GM12878 (cell line): ENCODE results near the gene APCDD1.

ENCODE experiments used
- CTCF ChIP-seq, 3 experiments: IDR thresholded peaks in 2 of 3; conservative IDR thresholded peaks in 1 of 3; 2 replicates each; pipeline ENCODE4 v1.5.1; 2011; ENCODE audit warnings: low read depth in 3 of 3, low read length in 3 of 3, mild to moderate bottlenecking in 3 of 3, control low read depth in 2 of 3, moderate library complexity in 2 of 3, inconsistent platforms in 1 of 3, mixed read lengths in 1 of 3; ENCODE audit not compliant: control insufficient read depth in 2 of 3, insufficient read depth in 1 of 3; ENCODE audit errors: extremely low read depth in 1 of 3
- FOXK2 ChIP-seq: fragments of 450-650 bp; IDR thresholded peaks from 2 replicates; pipeline ENCODE4 v1.6.1; 2017; ENCODE audit warnings: mild to moderate bottlenecking, moderate library complexity
- FOXM1 ChIP-seq: IDR thresholded peaks from 2 replicates; pipeline ENCODE4 v1.6.1; 2012; ENCODE audit warnings: low read depth, mild to moderate bottlenecking, inconsistent platforms, low read length, moderate library complexity
- HDAC6 ChIP-seq: fragments of 200-600 bp; sonication (generic); IDR thresholded peaks from one replicate; pipeline ENCODE4 v1.8.0; 2017; ENCODE audit warnings: antibody characterized with exemption; ENCODE audit not compliant: unreplicated experiment
- MEF2A ChIP-seq: IDR thresholded peaks from 2 replicates; pipeline ENCODE4 v1.6.1; 2011; ENCODE audit warnings: low read depth, mild to moderate bottlenecking, low read length, moderate library complexity; ENCODE audit not compliant: insufficient read depth
- MYC ChIP-seq: IDR thresholded peaks from 2 replicates; pipeline ENCODE4 v1.6.1; 2011; ENCODE audit warnings: mild to moderate bottlenecking, low read length, moderate library complexity, inconsistent platforms; ENCODE audit not compliant: insufficient read depth, insufficient replicate concordance, insufficient read length, severe bottlenecking
- SMAD1 ChIP-seq: fragments of 450-650 bp; IDR thresholded peaks from 2 replicates; pipeline ENCODE4 v1.6.1; 2018; ENCODE audit warnings: mild to moderate bottlenecking, low read depth; ENCODE audit not compliant: partially characterized antibody

- TF ChIP-seq FOXK2 (no peak), MEF2A (no peak), HDAC6 (no peak), SMAD1 (no peak), CTCF (IDR thresholded peaks at IDR 0.05 in 2 of 3, conservative IDR thresholded peaks at IDR 0.05 in 1 of 3; ENCODE audit: control insufficient read depth in 2 of 3, extremely low read depth in 1 of 3, insufficient read depth in 1 of 3, low read depth in 3 of 3, low read length in 3 of 3) (no peak), FOXM1 (no peak), MYC (no peak)
Measured at GRCh38 chr18:10417664-10418063, 36.8 kb upstream of the APCDD1 start.
